NT2/D1 (cell line): ENCODE measurements around the gene SUSD1.

Experiments used
- DNase-seq: peaks from one replicate; pipeline ENCODE4 v3.0.0-alpha.2; 2011; ENCODE audit warnings: low read depth, low spot score
- H3K27me3 ChIP-seq: 2 replicates; pipeline ENCODE4 v1.6.0; 2011; ENCODE audit warnings: mild to moderate bottlenecking; ENCODE audit not compliant: insufficient read length, insufficient read depth
- H3K36me3 ChIP-seq: 2 replicates; pipeline ENCODE4 v1.6.1; 2011; ENCODE audit warnings: mild to moderate bottlenecking, low read length, mixed read lengths; ENCODE audit not compliant: insufficient read depth, insufficient read length
- H3K4me1 ChIP-seq: 2 replicates; pipeline ENCODE4 v1.5.1; 2011; ENCODE audit not compliant: insufficient read depth, insufficient read length
- H3K4me3 ChIP-seq: 2 replicates; pipeline ENCODE4 v1.5.1; 2011; ENCODE audit warnings: low read depth; ENCODE audit not compliant: insufficient read length
- H3K9ac ChIP-seq: 2 replicates; pipeline ENCODE4 v1.6.0; 2011; ENCODE audit warnings: low read depth; ENCODE audit not compliant: insufficient read length
- H3K9me3 ChIP-seq: 2 replicates; pipeline ENCODE4 v1.5.1; 2011; ENCODE audit warnings: mild to moderate bottlenecking, low read length; ENCODE audit not compliant: insufficient read depth
- SUZ12 ChIP-seq: IDR thresholded peaks from 2 replicates; pipeline ENCODE4 v1.6.1; 2011; ENCODE audit not compliant: insufficient read length, insufficient read depth; ENCODE audit errors: extremely low read depth
- YY1 ChIP-seq: IDR thresholded peaks from 2 replicates; pipeline ENCODE4 v1.6.1; 2011; ENCODE audit not compliant: insufficient read length, insufficient read depth
- ZNF274 ChIP-seq: IDR thresholded peaks from 2 replicates; pipeline ENCODE4 v1.6.1; 2011; ENCODE audit warnings: mild to moderate bottlenecking, low read depth, low read length

Gene SUSD1

DNA sequence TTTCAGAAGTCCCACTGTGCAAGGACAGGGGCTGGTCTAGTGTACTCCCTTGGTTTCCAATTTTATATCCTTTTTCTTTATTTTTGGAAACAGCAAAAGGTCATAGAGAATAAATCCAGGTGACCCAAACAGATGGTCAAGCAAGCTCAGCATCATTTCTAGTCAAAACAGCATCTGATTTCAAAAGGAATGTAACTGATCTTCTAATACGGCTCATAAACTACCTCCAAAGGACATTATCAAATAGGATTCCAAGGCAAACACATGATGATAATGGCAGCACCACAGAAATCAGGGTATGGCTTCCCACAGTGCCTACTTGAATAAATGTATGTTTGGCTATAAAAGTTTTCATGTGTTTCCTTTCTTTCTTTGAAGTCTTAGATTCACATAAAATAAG lies 57.1 kb downstream of the SUSD1 start:
- Histone ChIP-seq H3K4me3 (no peak overlapping the region), H3K9ac (no peak overlapping the region), H3K9me3 (no peaks in the 10 kb centered on the region), H3K36me3 (peaks cover 1% of the 10 kb centered on the region), H3K27me3 (no peaks in the 10 kb centered on the region), H3K4me1 (no peaks in the 10 kb centered on the region)
- DNase-seq: no peak
- TF ChIP-seq ZNF274 (no peak), YY1 (no peak), SUZ12 (no peak)

DNA sequence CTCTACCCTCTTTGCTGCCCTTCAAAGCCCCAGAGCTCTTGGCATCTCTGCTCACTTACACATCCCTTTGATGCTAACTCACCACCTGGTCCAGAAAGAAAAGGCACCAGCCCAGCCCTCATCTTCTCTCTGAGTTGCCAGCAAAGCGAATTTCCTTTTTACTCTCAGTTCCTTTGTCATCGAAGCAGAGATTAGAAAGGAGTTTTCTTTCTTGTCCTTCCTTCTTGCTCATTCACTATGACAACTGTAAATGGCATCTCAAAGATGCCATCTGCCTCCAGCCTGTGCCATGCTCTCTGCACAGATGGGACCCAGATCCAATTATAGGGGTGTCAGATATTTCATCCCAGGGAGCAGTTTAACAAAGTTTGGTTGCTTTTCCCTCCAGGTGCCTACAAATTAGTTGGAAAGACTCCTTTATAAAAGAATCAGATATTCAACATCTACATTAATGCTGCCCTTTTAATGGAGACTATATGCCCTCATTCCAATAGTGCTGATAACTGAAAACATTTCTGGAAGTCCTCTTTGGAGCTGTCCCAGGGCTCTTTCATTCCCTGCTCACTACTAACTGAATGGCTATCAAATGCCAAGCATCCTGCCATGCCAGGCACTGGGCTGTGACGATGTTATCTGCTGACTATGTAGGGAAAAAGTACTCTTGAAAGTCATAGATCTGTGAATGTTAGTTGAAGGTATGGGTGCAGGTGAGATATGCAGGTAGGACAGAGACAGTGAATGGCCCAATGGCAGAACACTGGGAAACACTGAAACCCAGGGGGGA lies 58.9 kb downstream of the SUSD1 start:
- no peak overlapping the region for H3K4me3 ChIP-seq
- H3K9me3 ChIP-seq: no peaks in the 10 kb centered on the region
- DNase-seq: no peak
- TF ChIP-seq SUZ12 (no peak), ZNF274 (no peak), YY1 (no peak)
- peaks cover 4% of the 10 kb centered on the region for H3K36me3 ChIP-seq
- H3K4me1 ChIP-seq: no peaks in the 10 kb centered on the region
- no peaks in the 10 kb centered on the region for H3K27me3 ChIP-seq
- H3K9ac ChIP-seq: no peak overlapping the region

DNA sequence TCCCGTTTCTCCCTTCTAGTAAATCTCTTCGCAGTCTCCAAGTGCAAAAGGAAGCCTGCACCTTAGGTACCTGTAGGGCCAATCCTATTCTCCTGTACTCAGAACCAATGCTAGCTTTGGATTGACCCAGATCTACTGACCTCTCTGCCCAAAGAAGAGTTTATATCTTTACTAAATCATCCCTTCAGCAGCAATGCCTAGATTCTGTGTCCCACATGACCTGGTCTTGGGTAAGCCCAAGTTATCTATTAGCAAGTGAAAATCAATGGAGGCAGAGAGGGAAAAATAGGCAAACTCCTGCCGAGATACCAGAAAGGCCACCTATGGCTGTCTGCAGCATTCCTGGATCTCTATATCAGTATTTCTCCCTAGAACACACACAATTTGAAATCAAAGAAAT lies 60.0 kb downstream of the SUSD1 start:
- Histone ChIP-seq H3K4me3 (no peak overlapping the region), H3K36me3 (peaks cover 4% of the 10 kb centered on the region), H3K9ac (no peak overlapping the region), H3K9me3 (no peaks in the 10 kb centered on the region), H3K4me1 (no peaks in the 10 kb centered on the region), H3K27me3 (no peaks in the 10 kb centered on the region)
- no peak for DNase-seq
- TF ChIP-seq SUZ12 (no peak), YY1 (no peak), ZNF274 (no peak)

DNA sequence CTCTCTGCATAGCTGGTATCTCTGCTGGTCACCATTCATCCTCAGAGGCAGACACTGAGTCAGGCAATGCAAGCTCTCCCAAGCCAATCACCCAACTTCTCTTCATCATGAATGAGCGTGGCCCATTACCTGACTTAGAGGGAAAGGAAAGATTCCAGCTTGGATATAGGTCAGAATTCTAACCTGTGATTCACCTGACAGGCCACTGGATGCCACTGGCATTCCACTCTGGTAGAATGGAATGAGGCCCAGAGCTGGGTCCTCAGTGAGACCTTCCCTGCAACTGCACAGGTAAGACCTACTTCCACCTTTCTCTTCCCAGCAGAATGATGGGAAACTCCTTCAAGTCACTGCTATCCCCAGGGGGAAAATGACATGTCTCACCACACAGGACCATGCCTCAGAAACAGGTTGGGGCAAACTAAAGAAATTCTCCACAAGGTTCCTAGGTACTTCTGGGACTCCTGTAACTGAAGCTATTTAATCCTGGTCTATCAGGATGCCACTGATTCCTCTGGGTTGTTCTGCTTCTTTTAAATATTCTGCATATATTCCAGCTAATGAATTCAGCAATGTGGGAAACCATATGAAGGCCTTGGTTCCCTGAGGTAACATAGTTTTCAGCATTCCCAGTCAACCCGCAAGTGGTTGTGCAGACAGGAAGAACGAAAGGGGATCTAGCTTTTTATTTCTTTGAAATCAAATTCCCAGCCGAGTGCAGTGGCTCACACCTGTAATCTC lies 62.0 kb downstream of the SUSD1 start:
- no peaks in the 10 kb centered on the region for H3K9me3 ChIP-seq
- no peak for DNase-seq
- peaks cover 4% of the 10 kb centered on the region for H3K36me3 ChIP-seq
- H3K27me3 ChIP-seq: no peaks in the 10 kb centered on the region
- no peaks in the 10 kb centered on the region for H3K4me1 ChIP-seq
- no peak overlapping the region for H3K9ac ChIP-seq
- no peak for TF ChIP-seq YY1
- no peak for TF ChIP-seq ZNF274
- H3K4me3 ChIP-seq: no peak overlapping the region

DNA sequence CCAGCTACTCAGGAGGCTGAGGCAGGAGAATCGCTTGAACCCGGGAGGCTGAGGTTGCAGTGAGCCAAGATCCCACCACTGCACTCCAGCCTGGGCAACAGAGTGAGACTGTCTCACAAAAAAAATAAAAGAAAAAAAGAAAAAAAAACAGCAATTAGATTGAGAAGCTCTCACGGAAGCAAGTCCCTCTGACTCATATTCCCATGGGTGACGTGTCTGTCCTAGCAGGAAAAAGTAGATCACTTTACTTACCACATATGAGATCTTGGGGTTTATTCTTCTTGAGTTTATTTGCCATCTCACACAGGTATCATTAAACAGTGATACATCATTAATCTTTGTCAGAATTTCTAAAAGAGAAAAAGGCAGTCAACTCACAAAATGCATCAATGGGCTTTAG lies 62.6 kb downstream of the SUSD1 start:
- TF ChIP-seq SUZ12 (no peak), ZNF274 (no peak), YY1 (no peak)
- no peaks in the 10 kb centered on the region for H3K4me1 ChIP-seq
- H3K9ac ChIP-seq: no peak overlapping the region
- no peak for DNase-seq
- H3K27me3 ChIP-seq: no peaks in the 10 kb centered on the region
- H3K9me3 ChIP-seq: no peaks in the 10 kb centered on the region
- H3K36me3 ChIP-seq: peaks cover 4% of the 10 kb centered on the region
- H3K4me3 ChIP-seq: no peak overlapping the region

DNA sequence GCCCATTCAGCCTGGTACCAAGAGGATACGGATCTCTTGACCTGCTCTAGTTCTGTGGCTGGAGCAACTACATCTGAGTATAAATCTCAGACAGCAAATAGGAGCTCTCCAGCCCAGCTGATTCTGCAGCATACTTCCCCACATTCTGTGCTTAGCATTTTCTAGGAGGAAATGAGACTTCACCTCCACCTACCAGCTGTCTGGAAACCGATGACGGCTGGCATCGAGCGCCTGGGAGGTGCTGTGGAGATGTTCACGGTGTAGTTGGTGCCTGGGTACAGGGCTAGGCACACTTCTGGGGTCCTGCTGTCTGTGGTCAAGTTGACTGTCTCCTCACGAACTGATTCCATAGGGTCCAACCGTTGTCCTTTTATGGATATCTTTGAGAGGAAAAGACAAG lies 63.6 kb downstream of the SUSD1 start:
- Histone ChIP-seq H3K9ac (no peak overlapping the region), H3K36me3 (peaks cover 4% of the 10 kb centered on the region), H3K4me1 (no peaks in the 10 kb centered on the region)

DNA sequence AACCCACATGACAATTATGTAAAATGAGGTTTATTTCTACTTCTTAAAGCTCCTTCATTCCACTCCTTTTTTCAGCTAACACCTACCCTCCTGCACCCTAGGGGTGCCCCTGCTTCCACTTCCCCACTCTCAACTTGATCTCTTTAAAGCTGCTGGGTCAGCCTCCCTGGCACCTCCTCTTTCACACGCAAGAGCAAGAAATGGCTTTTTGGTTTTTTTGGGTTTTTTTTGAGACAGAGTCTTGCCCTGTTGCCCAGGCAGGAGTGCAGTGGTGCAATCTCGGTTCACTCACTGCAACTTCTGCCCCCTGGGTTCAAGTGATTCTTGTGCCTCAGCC lies 64.4 kb downstream of the SUSD1 start:
- DNase-seq: no peak
- Histone ChIP-seq H3K36me3 (peaks cover 4% of the 10 kb centered on the region), H3K4me1 (no peaks in the 10 kb centered on the region), H3K9me3 (no peaks in the 10 kb centered on the region), H3K4me3 (no peak overlapping the region), H3K9ac (no peak overlapping the region), H3K27me3 (no peaks in the 10 kb centered on the region)
- no peak for TF ChIP-seq YY1
- no peak for TF ChIP-seq ZNF274
- no peak for TF ChIP-seq SUZ12

More for the DNA sequence above, 63.6 kb downstream of the SUSD1 start:
- no peak for DNase-seq
- TF ChIP-seq SUZ12 (no peak), ZNF274 (no peak), YY1 (no peak)
- Histone ChIP-seq H3K4me3 (no peak overlapping the region), H3K27me3 (no peaks in the 10 kb centered on the region), H3K9me3 (no peaks in the 10 kb centered on the region)
